PC-9 (cell line): ENCODE measurements around the gene LMX1A. TPM values are rescaled to one million over a fixed set of nuclear protein-coding genes. Genes with fewer than 3 reads are reported as not detected.

Experiments
- BruUV-seq: library from RNA; stranded (reverse); fragments of 400-500 nt; replicated peaks from 2 replicates; lab custom pipeline; 2021; lab: Mats Ljungman, UMichigan
- CTCF ChIA-PET: fragments of 300-600 bp; sonication (Branson Sonifier 250); formaldehyde crosslinking; loops from one replicate; lab custom pipeline; 2022; ENCODE audit warnings: antibody characterized with exemption; lab: Charles Lee
- POLR2A ChIA-PET: fragments of 300-600 bp; sonication (Branson Sonifier 250); formaldehyde crosslinking; loops from one replicate; lab custom pipeline; 2022; ENCODE audit warnings: antibody characterized with exemption; ENCODE audit not compliant: unreplicated experiment; lab: Charles Lee
- DNase-seq, 2 experiments: peaks; one replicate each; pipeline versions ENCODE4 v3.0.0 to v3.0.0-alpha.2; 2015 to 2022; ENCODE audit warnings: mixed read lengths in 1 of 2
- H2AFZ ChIP-seq: fragments of 200-600 bp; sonication (generic); 2 replicates; pipeline ENCODE4 v1.8.1; 2017; ENCODE audit warnings: antibody characterized with exemption
- H3F3A ChIP-seq: fragments of 200-600 bp; sonication (generic); 2 replicates; pipeline ENCODE4 v1.8.1; 2017; ENCODE audit warnings: antibody characterized with exemption, mild to moderate bottlenecking, low read depth; ENCODE audit not compliant: insufficient read depth
- H3K27ac ChIP-seq: fragments of 200-600 bp; sonication (generic); 2 replicates; pipeline ENCODE4 v1.6.1; 2016; ENCODE audit warnings: mixed run types
- H3K27me3 ChIP-seq: fragments of 200-600 bp; sonication (generic); 2 replicates; pipeline ENCODE4 v1.6.1; 2016; ENCODE audit warnings: low read depth, mixed run types; ENCODE audit not compliant: insufficient read depth
- H3K36me3 ChIP-seq: fragments of 200-600 bp; sonication (generic); 2 replicates; pipeline ENCODE4 v1.6.1; 2016; ENCODE audit warnings: low read depth, mixed run types
- H3K4me1 ChIP-seq: fragments of 200-600 bp; sonication (generic); replicated peaks from 2 replicates; pipeline ENCODE4 v1.6.1; 2016; ENCODE audit warnings: mixed run types; ENCODE audit not compliant: insufficient read depth
- H3K4me2 ChIP-seq: fragments of 200-600 bp; sonication (generic); 2 replicates; pipeline ENCODE4 v1.6.1; 2017; ENCODE audit warnings: mixed run types
- H3K4me3 ChIP-seq: fragments of 200-600 bp; sonication (generic); 2 replicates; pipeline ENCODE4 v1.6.1; 2016; ENCODE audit warnings: mixed run types
- H3K79me2 ChIP-seq: fragments of 200-600 bp; sonication (generic); 2 replicates; pipeline ENCODE4 v1.6.1; 2017; ENCODE audit warnings: low read depth, mixed run types
- H3K9me2 ChIP-seq: fragments of 200-600 bp; sonication (generic); 2 replicates; pipeline ENCODE4 v1.8.1; 2017; ENCODE audit warnings: mild to moderate bottlenecking; ENCODE audit not compliant: insufficient read depth
- H3K9me3 ChIP-seq: fragments of 200-600 bp; sonication (generic); 2 replicates; pipeline ENCODE4 v1.8.1; 2016; ENCODE audit warnings: low read depth; ENCODE audit not compliant: insufficient read depth
- H4K20me1 ChIP-seq: fragments of 200-600 bp; sonication (generic); 2 replicates; pipeline ENCODE4 v1.8.1; 2017; ENCODE audit not compliant: insufficient read depth
- EZH2 ChIP-seq: fragments of 200-600 bp; sonication (generic); IDR thresholded peaks from 2 replicates; pipeline ENCODE4 v1.8.0; 2017; ENCODE audit warnings: antibody characterized with exemption, low read depth
- intact Hi-C: fragments of 100-400 bp; cut with micrococcal nuclease; formaldehyde crosslinking; loops from one replicate; pipeline ENCODE4 v1.10.0; 2022; ENCODE audit not compliant: unreplicated experiment
- total RNA-seq: library from RNA; stranded (reverse); gene quantifications from 2 replicates; pipeline ENCODE4 v1.2.3, GENCODE V29; 2021
- TF ChIP-seq, protein P1 (sequence below): fragments of 200-600 bp; sonication (generic); conservative IDR thresholded peaks from 2 replicates; pipeline ENCODE4 v1.6.1; 2017; ENCODE audit warnings: mixed run types, antibody characterized with exemption, mild to moderate bottlenecking, moderate library complexity

Gene LMX1A
- total RNA-seq, 1 experiment from 2014 or later: not detected

DNA sequence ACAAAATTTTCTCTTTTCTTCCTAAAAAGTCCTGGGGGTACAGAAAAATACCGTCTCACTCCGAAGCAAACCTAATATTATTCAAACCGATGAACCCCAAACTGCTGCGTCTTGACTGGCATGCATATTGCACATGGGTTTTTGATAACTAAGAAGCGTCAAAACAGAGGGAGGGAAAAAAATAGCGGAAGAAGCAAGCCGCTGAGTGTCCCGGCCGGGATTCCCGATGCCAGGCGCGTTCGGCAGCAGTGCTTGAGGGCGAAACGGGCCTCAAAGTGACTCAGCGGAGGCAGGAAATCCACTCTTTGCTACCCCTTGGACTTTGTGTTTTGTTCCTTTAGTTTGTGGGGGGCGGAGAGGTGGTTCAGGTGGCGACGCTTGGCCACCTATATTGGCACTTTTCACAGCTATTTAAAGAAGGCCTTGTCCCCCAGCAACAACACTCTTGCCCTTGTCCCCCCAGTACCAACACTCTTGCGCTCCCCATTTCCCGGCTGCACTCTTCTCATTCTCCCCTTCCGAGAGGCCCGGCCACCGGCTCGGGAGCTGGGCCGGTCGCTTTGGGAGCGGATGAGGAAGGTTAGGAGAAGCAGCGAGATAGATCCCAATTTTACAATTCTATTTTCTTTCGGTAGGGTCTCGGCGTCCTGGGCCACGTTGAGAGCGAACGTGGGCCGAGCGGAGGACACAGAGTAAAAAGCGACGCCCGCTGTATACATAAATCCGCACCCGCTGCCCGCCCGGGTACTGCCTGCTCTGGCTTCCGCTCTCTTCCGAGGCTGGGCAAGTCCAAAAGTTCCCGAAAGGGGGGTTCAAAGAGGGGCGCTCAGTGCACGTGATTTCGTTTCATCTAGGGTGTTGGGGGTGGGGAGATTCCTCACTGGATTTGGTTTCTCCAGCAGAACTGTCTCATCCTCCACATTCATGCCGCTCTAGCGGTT, 2.5 kb downstream of the LMX1A start:
- CTCF ChIA-PET: no interaction called here
- no peak for DNase-seq
- Histone ChIP-seq H3K4me1 (no peaks in the 10 kb centered on the region), H4K20me1 (no peaks in the 10 kb centered on the region), H3K36me3 (no peaks in the 10 kb centered on the region), H3K4me2 (no peak overlapping the region), H3K9me2 (no peaks in the 10 kb centered on the region), H3K9me3 (no peaks in the 10 kb centered on the region), H3K27me3 (peaks cover 29% of the 10 kb centered on the region), H3K4me3 (no peak overlapping the region), H2AFZ (no peak overlapping the region), H3K79me2 (no peaks in the 10 kb centered on the region), H3K27ac (no peak overlapping the region), H3F3A (no peaks in the 10 kb centered on the region)
- BruUV-seq: no TSS peak
- intact Hi-C loops: no loop called here
- POLR2A ChIA-PET: no interaction called here
- no peak for TF ChIP-seq EZH2
- TF ChIP-seq, protein P1, sequence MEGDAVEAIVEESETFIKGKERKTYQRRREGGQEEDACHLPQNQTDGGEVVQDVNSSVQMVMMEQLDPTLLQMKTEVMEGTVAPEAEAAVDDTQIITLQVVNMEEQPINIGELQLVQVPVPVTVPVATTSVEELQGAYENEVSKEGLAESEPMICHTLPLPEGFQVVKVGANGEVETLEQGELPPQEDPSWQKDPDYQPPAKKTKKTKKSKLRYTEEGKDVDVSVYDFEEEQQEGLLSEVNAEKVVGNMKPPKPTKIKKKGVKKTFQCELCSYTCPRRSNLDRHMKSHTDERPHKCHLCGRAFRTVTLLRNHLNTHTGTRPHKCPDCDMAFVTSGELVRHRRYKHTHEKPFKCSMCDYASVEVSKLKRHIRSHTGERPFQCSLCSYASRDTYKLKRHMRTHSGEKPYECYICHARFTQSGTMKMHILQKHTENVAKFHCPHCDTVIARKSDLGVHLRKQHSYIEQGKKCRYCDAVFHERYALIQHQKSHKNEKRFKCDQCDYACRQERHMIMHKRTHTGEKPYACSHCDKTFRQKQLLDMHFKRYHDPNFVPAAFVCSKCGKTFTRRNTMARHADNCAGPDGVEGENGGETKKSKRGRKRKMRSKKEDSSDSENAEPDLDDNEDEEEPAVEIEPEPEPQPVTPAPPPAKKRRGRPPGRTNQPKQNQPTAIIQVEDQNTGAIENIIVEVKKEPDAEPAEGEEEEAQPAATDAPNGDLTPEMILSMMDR: no peak

DNA sequence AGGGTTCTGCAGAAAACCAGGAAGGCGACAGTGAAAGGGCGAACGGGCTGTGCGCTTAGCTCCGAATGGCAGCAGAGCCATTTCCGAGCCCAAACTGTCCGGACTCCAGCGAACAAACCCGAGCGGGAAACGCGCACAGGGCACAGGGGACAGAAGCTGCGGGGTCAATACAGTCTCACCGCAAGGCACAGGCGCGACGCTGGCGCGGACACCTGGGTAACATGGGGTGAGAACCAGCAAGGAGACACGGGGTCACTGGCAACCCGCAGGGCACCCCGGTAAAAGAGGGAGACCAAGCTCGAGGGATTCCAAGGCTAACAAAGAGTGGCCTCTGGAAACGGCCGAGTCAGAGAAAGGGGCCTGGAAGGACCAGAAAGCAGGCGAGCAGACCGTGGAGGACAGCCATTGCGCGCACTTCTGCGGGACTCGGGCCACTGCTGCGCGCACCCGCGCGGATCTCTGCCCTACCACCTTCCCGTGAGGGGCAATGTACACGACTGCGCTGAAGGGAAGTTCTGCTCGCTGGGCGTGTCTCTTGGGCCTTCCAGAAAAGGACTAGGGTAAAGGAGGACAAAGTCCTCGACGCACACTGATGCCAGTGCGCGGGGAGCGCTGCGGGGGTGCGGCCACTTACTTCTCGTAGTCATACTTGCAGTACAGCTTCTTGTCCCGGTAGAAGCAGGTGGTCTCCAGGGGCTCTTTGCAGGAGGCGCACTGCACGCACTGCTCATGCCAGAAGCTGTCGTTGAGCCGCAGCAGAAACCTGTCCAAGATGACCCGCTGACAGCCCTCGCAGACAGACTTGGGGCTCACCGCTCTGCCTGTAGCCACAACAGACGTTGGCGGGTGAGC, 3.8 kb downstream of the LMX1A start:
- TF ChIP-seq EZH2: no peak
- TF ChIP-seq, protein P1: no peak
- Histone ChIP-seq H3K79me2 (no peaks in the 10 kb centered on the region), H3K4me1 (no peaks in the 10 kb centered on the region), H4K20me1 (no peaks in the 10 kb centered on the region), H3K27ac (no peak overlapping the region), H3K36me3 (no peaks in the 10 kb centered on the region), H2AFZ (no peak overlapping the region), H3K9me2 (no peaks in the 10 kb centered on the region), H3K4me2 (no peak overlapping the region), H3F3A (no peaks in the 10 kb centered on the region), H3K27me3 (peaks cover 34% of the 10 kb centered on the region), H3K9me3 (no peaks in the 10 kb centered on the region), H3K4me3 (no peak overlapping the region)
- POLR2A ChIA-PET: no interaction called here
- intact Hi-C loops: no loop called here
- BruUV-seq: no TSS peak
- CTCF ChIA-PET: no interaction called here
- no peak for DNase-seq

DNA sequence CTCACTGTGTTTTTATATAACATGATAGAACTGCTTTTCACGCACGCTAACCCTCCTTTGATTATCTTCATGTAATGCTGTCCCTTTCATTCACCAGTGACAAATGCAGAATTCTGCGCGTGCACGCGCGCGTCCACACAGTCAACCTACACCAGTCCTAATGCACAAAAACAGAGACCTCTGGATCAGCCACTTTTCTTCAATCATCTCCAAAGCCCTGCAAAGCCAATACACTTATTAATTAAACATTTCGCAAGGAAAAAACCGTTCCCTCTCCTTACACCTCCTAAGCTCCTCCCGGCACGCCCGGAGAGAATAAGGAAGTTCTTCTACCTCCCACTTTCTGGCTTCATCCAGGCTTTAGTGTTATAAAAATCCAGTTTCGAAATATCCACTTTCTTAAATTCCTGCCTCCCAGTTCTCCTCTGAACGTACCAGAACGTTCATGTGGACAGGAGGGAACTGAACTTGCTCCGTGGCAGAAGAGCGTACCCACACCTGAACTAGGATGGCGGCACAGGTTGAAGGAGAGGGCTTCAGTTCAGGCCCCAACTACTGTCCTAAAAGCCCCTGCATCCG, 4.6 kb downstream of the LMX1A start:
- BruUV-seq: no TSS peak
- Histone ChIP-seq H3K4me3 (no peak overlapping the region), H3K9me3 (no peaks in the 10 kb centered on the region), H2AFZ (no peak overlapping the region), H3K36me3 (no peaks in the 10 kb centered on the region), H3K4me1 (no peaks in the 10 kb centered on the region), H3K4me2 (no peak overlapping the region), H3K27ac (no peak overlapping the region), H3K9me2 (no peaks in the 10 kb centered on the region), H3F3A (no peaks in the 10 kb centered on the region), H4K20me1 (no peaks in the 10 kb centered on the region), H3K27me3 (peaks cover 36% of the 10 kb centered on the region), H3K79me2 (no peaks in the 10 kb centered on the region)
- TF ChIP-seq EZH2: no peak
- TF ChIP-seq, protein P1: no peak
- CTCF ChIA-PET: no interaction called here
- intact Hi-C loops: no loop called here
- POLR2A ChIA-PET: interaction anchor here (0.7 kb wide), 1 partner anchor 204 kb away, joined by 6 read pairs; no protein-coding TSS in a partner anchor
- DNase-seq: no peak
